Smooth muscle cell (in vitro differentiated cells): ENCODE measurements around the gene SERPINA4. TPM values are rescaled to one million over a fixed set of nuclear protein-coding genes. Genes with fewer than 3 reads are reported as not detected.

ENCODE experiments used
- DNase-seq: peaks from one replicate; lab custom pipeline; 2025; ENCODE audit not compliant: unreplicated experiment; lab: John Stamatoyannopoulos, UW
- H2AFZ ChIP-seq: fragments of 200-600 bp; sonication (generic); 2 replicates; pipeline ENCODE4 v1.6.0; 2016; ENCODE audit warnings: antibody characterized with exemption, low read depth, mild to moderate bottlenecking
- H3F3A ChIP-seq: fragments of 200-600 bp; sonication (generic); 2 replicates; pipeline ENCODE4 v1.6.0; 2017; ENCODE audit warnings: antibody characterized with exemption, low read depth
- H3K27ac ChIP-seq: fragments of 200-600 bp; sonication (generic); 2 replicates; pipeline ENCODE4 v1.5.1; 2016; ENCODE audit warnings: low read depth, mild to moderate bottlenecking
- H3K27me3 ChIP-seq: fragments of 200-600 bp; sonication (generic); 2 replicates; pipeline ENCODE4 v1.6.1; 2016; ENCODE audit warnings: low read depth, mild to moderate bottlenecking
- H3K36me3 ChIP-seq: fragments of 200-600 bp; sonication (generic); 2 replicates; pipeline ENCODE4 v1.5.1; 2016; ENCODE audit warnings: low read depth
- H3K4me1 ChIP-seq: fragments of 200-600 bp; sonication (generic); 2 replicates; pipeline ENCODE4 v1.5.1; 2016; ENCODE audit warnings: low read depth
- H3K4me2 ChIP-seq: fragments of 200-600 bp; sonication (generic); 2 replicates; pipeline ENCODE4 v1.6.0; 2016; ENCODE audit warnings: mild to moderate bottlenecking
- H3K4me3 ChIP-seq: fragments of 200-600 bp; sonication (generic); 2 replicates; pipeline ENCODE4 v1.5.1; 2016; ENCODE audit warnings: mild to moderate bottlenecking
- H3K79me2 ChIP-seq: fragments of 200-600 bp; sonication (generic); 2 replicates; pipeline ENCODE4 v1.6.0; 2016; ENCODE audit warnings: low read depth, mild to moderate bottlenecking
- H3K9ac ChIP-seq: fragments of 200-600 bp; sonication (generic); 2 replicates; pipeline ENCODE4 v1.6.0; 2016; ENCODE audit warnings: low read depth
- H3K9me3 ChIP-seq: fragments of 200-600 bp; sonication (generic); replicated peaks from 2 replicates; pipeline ENCODE4 v1.5.1; 2016; ENCODE audit warnings: low read depth
- H4K20me1 ChIP-seq: fragments of 200-600 bp; sonication (generic); 2 replicates; pipeline ENCODE4 v1.6.0; 2016; ENCODE audit warnings: low read depth
- CTCF ChIP-seq: fragments of 200-600 bp; sonication (generic); IDR thresholded peaks from 2 replicates; pipeline ENCODE4 v1.5.1; 2017; ENCODE audit warnings: borderline replicate concordance, mild to moderate bottlenecking, antibody characterized with exemption; ENCODE audit not compliant: insufficient read depth, poor library complexity, severe bottlenecking
- WGBS: methylation state at CpG from one replicate; pipeline ENCODE4 v1.1.7; 2016; ENCODE audit warnings: low lambda C conversion rate; 5-methylcytosine and 5-hydroxymethylcytosine counted together
- polyA plus RNA-seq: library from polyadenylated mRNA; unstranded; fragments of >200 nt; fragmentation: Nextera tagmentation; extraction: Ambion mirVana; gene quantifications from 2 replicates; pipeline ENCODE4 v1.2.1, GENCODE V29; 2016
- total RNA-seq: library from RNA; depleted of rRNA; stranded (reverse); fragments of >200 nt; gene quantifications from 2 replicates; pipeline ENCODE4 v1.2.3, GENCODE V29; 2014

SERPINA4 gene
- total and polyA plus RNA-seq, 2 experiments from 2014 or later = not detected

DNA sequence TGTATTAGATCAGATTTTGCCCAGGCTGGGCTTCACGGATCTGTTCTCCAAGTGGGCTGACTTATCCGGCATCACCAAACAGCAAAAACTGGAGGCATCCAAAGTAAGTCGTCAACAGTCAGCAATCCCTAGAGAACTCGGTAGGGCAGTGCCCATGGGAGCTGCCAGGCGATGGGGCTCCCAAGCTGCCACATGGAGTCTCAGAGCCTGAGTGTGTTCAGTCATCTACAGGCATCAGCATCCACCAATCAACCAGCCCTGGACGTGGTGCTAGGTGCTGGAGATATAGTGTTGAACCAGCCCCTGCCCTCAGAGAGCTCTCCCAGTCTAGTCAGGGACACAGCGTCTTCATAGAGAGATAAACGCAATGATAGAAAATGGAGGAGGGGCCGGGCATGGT lies 6.9 kb downstream of the SERPINA4 start:
- Histone ChIP-seq H3K27me3 (no peaks in the 10 kb centered on the region), H4K20me1 (no peaks in the 10 kb centered on the region), H3K79me2 (no peaks in the 10 kb centered on the region), H3K4me1 (no peaks in the 10 kb centered on the region), H3K27ac (no peak overlapping the region), H2AFZ (no peak overlapping the region), H3K9me3 (no peaks in the 10 kb centered on the region), H3K36me3 (no peaks in the 10 kb centered on the region), H3K9ac (no peak overlapping the region), H3K4me3 (no peak overlapping the region), H3K4me2 (no peak overlapping the region), H3F3A (no peaks in the 10 kb centered on the region)
- DNase-seq = no peak
- TF ChIP-seq CTCF = no peak
- 89% methylated on average over 9 of the region's 9 CpGs for WGBS

GRCh38 chr14:94569381-94570001 lies 8.2 kb downstream of the SERPINA4 start:
- 88% methylated on average over 20 of the region's 20 CpGs for WGBS
- no peak for DNase-seq
- TF ChIP-seq CTCF = no peak
- H3F3A ChIP-seq = no peaks in the 10 kb centered on the region
- no peak overlapping the region for H3K9ac ChIP-seq
- H3K4me3 ChIP-seq = no peak overlapping the region
- H3K27me3 ChIP-seq = no peaks in the 10 kb centered on the region
- no peaks in the 10 kb centered on the region for H3K9me3 ChIP-seq
- H2AFZ ChIP-seq = no peak overlapping the region
- no peak overlapping the region for H3K4me2 ChIP-seq
- H3K27ac ChIP-seq = no peak overlapping the region
- no peaks in the 10 kb centered on the region for H3K4me1 ChIP-seq
- no peaks in the 10 kb centered on the region for H3K79me2 ChIP-seq
- no peaks in the 10 kb centered on the region for H3K36me3 ChIP-seq
- H4K20me1 ChIP-seq = no peaks in the 10 kb centered on the region

DNA sequence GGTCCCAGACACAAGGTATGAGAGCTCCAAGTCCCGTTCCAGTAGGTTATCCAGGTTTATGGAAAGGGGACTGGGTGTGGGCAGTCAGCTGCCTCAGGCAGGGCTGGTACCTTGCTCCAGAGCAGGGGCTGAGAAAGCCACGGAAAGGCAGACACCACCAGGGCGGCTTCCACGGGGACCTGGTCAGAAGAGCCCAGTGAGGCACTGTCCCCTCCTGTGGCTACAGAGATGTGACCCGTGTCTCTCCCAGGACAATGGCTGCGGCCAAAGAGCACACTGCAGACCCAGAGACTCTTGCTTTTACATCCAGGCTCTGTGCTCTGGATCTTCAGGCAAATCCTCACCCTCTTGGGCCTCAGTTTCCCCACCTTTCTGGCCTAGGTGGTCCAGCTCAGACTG lies 8.8 kb downstream of the SERPINA4 start:
- Histone ChIP-seq H3K9me3 (no peaks in the 10 kb centered on the region), H3K36me3 (no peaks in the 10 kb centered on the region), H3K27ac (no peak overlapping the region), H3F3A (no peaks in the 10 kb centered on the region), H3K4me3 (no peak overlapping the region), H3K79me2 (no peaks in the 10 kb centered on the region), H3K27me3 (no peaks in the 10 kb centered on the region), H3K4me1 (no peaks in the 10 kb centered on the region), H2AFZ (no peak overlapping the region), H4K20me1 (no peaks in the 10 kb centered on the region), H3K9ac (no peak overlapping the region), H3K4me2 (no peak overlapping the region)
- WGBS = 97% methylated on average over 6 of the region's 6 CpGs
- no peak for TF ChIP-seq CTCF
- DNase-seq = no peak

DNA sequence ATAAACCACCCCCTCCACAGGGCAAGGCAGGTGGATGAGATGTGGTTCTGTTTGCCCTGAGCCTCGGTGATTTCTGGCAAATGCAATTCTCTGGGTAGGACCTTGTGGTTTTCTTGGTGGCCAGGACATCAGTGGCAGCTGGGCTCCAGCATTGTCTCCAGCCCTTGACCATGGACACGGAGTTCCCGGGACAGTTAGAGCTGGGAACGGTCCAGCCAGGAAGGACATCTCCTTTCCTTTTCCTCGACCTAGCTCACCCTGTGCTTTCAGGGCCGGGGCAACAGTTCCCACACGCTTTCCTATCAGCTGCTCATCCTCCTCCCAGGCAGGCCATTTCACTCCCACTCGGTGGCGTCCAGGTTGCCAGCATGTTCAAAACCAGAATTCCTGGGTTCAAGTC lies 9.2 kb downstream of the SERPINA4 start:
- no peak for DNase-seq
- H3K27ac ChIP-seq = no peak overlapping the region
- H2AFZ ChIP-seq = no peak overlapping the region
- no peaks in the 10 kb centered on the region for H3K9me3 ChIP-seq
- 92% methylated on average over 9 of the region's 9 CpGs for WGBS
- no peaks in the 10 kb centered on the region for H3K79me2 ChIP-seq
- no peaks in the 10 kb centered on the region for H3K36me3 ChIP-seq
- no peaks in the 10 kb centered on the region for H3F3A ChIP-seq
- no peaks in the 10 kb centered on the region for H4K20me1 ChIP-seq
- H3K27me3 ChIP-seq = no peaks in the 10 kb centered on the region
- no peaks in the 10 kb centered on the region for H3K4me1 ChIP-seq
- H3K4me3 ChIP-seq = no peak overlapping the region
- H3K4me2 ChIP-seq = no peak overlapping the region
- no peak for TF ChIP-seq CTCF
- H3K9ac ChIP-seq = no peak overlapping the region
